ENCODE results near the gene TEX12. TPM values are rescaled to one million over a fixed set of nuclear protein-coding genes. Genes with fewer than 3 reads are reported as not detected.
"Not testable (repeated sequence)": the region's sequence is repeated elsewhere in the genome, so short reads cannot be mapped to it uniquely, and the experiment has no call there.

TEX12 gene
- total RNA-seq (2014; rRNA removed; shearing (Covaris generic)) = 0.29 and 0.48 TPM in 2 replicates

GRCh38 chr11:112167145-112167544 is at the start of gene TEX12:
TSS of gene TEX12 (plus strand) at chr11:112167372. CDS start at chr11:112169269, 1,897 bp downstream.
- DNase-seq (ENCODE audit: low read depth) = no peak

- DNase-seq (ENCODE audit: low read depth) = no peak
Measured at GRCh38 chr11:112118176-112118575, 49.0 kb upstream of the TEX12 start.

GRCh38 chr11:112121981-112122615 is 45.1 kb upstream of the TEX12 start:
- no peak for DNase-seq (ENCODE audit: low read depth)

- DNase-seq (ENCODE audit: low read depth) = no peak
Measured at GRCh38 chr11:112123129-112123528, 44.0 kb upstream of the TEX12 start.

- DNase-seq (ENCODE audit: low read depth) = no peak
Measured at GRCh38 chr11:112127056-112127455, 40.1 kb upstream of the TEX12 start.

GRCh38 chr11:112128483-112129121 is 38.6 kb upstream of the TEX12 start:
- DNase-seq (ENCODE audit: low read depth) = peak; percentile 89

GRCh38 chr11:112129656-112130055 is 37.5 kb upstream of the TEX12 start:
- DNase-seq (ENCODE audit: low read depth) = no peak

- DNase-seq (ENCODE audit: low read depth) = peak; percentile 14
Measured at GRCh38 chr11:112132737-112133136, 34.4 kb upstream of the TEX12 start.

GRCh38 chr11:112134473-112134872 is 32.7 kb upstream of the TEX12 start:
- no peak for DNase-seq (ENCODE audit: low read depth)

- DNase-seq (ENCODE audit: low read depth) = no peak
Measured at GRCh38 chr11:112143597-112143996, 23.6 kb upstream of the TEX12 start.

- no peak for DNase-seq (ENCODE audit: low read depth)
Measured at GRCh38 chr11:112150517-112150916, 16.7 kb upstream of the TEX12 start.

GRCh38 chr11:112156153-112156955 is 10.8 kb upstream of the TEX12 start:
- DNase-seq (ENCODE audit: low read depth) = no peak

- peak; percentile 98 for DNase-seq (ENCODE audit: low read depth)
Measured at GRCh38 chr11:112156956-112157766, 10.0 kb upstream of the TEX12 start.

- no peak for DNase-seq (ENCODE audit: low read depth)
Measured at GRCh38 chr11:112159098-112160065, 7.8 kb upstream of the TEX12 start.

GRCh38 chr11:112160091-112160848 is 6.9 kb upstream of the TEX12 start:
- DNase-seq (ENCODE audit: low read depth) = no peak

- DNase-seq (ENCODE audit: low read depth) = no peak
Measured at GRCh38 chr11:112161012-112161411, 6.2 kb upstream of the TEX12 start.

- not testable (repeated sequence) for DNase-seq (ENCODE audit: low read depth)
Measured at GRCh38 chr11:112162200-112162599, 5.0 kb upstream of the TEX12 start.

- no peak for DNase-seq (ENCODE audit: low read depth)
Measured at GRCh38 chr11:112162761-112163546, 4.2 kb upstream of the TEX12 start.

Measured in RPMI7951 (cell line).